Inflammatory macrophage treated with lipopolysaccharide for 4 hours (primary cell): ENCODE measurements around the gene SNX5.

ENCODE experiments used
- DNase-seq: peaks from one replicate; pipeline ENCODE4 v3.0.0-alpha.2; 2020

Gene SNX5

DNA sequence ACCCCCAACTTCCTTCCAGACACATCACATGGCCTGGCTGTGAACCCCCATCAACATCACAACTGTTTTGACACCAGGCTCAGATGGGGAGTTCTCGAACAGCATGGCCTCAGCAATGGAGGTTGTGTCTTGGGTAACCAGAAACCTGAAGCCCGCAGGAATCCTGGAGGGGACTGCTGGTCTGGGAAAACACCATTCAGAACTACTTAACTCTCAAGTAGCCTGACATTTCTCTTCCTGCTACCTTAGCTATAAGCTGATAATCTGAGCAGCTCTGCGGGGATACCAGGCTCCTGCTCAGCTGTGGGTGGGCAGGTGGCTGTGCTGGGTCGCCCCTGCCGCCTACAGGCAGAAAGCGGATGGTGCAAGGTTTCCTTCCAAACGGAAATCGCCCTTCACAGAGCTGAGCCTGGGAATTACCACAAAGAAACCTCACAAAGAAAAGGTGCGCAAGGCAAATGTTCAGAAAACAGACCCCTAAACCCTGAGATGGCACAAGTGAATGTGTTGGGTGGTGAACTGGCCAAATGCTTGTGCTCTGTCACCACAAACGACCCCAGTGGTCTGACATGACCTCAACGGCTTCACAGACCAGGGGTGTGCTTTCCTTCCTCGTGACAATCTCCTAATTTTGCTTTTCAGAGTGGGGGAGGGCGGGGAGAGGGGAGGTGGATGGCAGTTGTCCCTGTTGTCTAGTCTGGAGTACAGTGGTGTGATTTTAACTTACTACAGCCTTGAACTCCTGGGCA lies 29.5 kb downstream of the SNX5 start:
- DNase-seq, result peak; percentile 45

DNA sequence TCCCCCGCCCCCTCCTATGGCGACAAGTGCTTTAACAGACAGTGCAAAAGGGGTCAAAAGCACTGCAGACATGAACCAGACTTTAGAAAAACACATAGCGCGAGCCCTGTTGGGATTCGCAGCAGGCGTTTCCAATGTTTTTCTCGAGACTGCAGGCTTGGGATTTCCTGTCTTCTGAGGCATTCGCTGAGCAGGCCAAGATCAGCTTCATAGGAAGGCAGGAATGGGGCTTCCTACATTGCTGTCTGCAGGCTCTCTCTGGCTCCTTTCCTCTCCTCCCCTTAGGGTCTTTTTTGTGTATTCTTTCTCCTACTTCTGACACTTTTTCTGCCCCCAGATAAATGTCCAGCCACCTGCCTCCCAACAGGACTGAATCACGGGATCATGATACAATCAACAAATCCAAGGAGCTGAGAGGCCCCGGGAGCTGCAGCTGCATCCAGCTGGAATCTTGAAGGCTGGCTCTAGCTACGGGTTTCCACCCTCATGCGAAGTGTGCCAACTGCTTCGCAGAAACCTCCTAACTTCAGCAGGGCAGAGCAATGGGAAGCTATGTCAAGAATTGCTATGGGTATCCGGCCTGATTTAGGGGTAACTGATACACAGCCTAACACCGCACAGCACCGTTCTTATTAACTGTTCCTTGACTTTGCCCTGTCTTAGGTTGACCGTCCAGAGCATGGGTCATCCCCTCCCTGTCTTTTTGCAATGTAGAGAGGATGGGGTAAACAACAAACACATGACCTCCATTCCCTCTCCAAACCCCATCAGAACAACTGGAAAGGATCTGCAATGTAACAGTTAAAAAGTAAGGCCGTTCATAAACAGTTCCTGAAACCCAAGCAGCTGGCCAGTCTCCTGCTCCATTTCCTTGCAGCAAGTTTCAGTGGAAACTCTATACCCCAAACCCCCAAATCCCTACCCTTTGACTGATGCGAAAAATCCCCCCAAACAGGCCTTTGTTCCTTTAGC lies 31.5 kb downstream of the SNX5 start:
- DNase-seq, result no peak

- DNase-seq, result no peak
Measured at GRCh38 chr20:17936286-17936760, 32.3 kb downstream of the SNX5 start.

DNA sequence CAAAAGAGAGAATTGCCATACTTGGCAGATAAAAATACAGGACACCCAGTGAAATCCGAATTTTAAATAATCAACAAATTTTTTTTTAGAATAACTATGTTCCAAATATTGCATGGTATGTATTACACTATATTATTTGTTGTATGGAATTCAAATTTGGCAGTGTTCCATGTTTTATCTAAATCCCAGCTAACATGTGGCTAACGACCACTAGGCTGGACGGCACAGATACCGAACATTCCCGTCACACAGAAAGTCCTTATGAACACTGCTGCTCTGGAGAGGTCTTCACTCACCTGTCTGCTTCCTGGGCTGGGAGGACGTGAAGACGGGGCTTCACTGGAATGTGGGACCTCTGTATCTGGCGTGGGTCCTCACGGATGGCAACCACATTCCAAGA lies 32.8 kb downstream of the SNX5 start:
- no peak for DNase-seq

GRCh38 chr20:17935186-17935585 lies 33.4 kb downstream of the SNX5 start:
- no peak for DNase-seq

- no peak for DNase-seq
Measured at GRCh38 chr20:17934141-17934862, 34.3 kb downstream of the SNX5 start.

DNA sequence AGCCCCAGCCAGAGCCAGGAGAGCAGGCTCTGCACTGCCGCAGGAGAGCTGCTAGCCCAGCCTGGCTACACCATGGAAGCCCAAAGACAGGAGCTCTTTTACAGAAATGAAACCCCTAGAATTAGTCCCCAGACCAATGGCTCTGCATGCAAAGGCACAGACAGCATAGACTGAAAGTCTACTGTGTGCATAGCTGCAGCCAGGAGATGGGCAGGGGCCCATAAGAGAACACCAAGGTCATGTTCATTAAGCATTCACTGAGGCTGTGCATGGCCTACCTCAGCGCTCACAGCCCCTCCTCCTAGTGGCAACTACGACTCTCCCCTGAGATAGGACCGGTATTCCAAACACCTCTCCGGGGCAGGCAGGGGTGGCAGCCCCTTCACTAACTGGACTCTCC lies 34.9 kb downstream of the SNX5 start:
- DNase-seq, result no peak

DNA sequence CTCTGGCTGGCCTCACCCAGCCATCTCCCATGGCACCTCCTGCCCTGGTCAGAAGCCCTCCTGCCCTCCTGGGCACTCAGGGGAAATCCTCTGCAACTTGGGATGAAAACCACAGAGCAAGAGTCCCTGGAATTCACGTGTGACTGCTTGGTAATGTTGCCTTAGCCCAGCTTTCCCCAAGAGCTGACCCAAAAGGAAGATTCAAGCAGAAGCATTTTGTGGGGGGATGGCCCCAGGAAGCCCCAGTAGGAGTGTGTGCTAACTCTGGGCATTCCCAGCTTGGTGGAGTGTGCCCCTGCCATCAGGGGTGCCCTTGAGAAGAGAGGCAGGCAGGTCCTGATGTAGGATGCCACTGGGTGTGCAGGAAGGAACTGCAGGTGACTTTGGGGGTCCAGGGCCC lies 35.5 kb downstream of the SNX5 start:
- no peak for DNase-seq

- DNase-seq, result no peak
Measured at GRCh38 chr20:17932396-17932795, 36.2 kb downstream of the SNX5 start.

GRCh38 chr20:17931513-17931912 lies 37.1 kb downstream of the SNX5 start:
- DNase-seq, result no peak

- DNase-seq, result no peak
Measured at GRCh38 chr20:17928633-17929311, 39.8 kb downstream of the SNX5 start.

- no peak for DNase-seq
Measured at GRCh38 chr20:17928211-17928611, 40.4 kb downstream of the SNX5 start.

GRCh38 chr20:17925940-17926300 lies 42.7 kb downstream of the SNX5 start:
- no peak for DNase-seq

GRCh38 chr20:17925141-17925939 lies 43.3 kb downstream of the SNX5 start:
- no peak for DNase-seq

DNA sequence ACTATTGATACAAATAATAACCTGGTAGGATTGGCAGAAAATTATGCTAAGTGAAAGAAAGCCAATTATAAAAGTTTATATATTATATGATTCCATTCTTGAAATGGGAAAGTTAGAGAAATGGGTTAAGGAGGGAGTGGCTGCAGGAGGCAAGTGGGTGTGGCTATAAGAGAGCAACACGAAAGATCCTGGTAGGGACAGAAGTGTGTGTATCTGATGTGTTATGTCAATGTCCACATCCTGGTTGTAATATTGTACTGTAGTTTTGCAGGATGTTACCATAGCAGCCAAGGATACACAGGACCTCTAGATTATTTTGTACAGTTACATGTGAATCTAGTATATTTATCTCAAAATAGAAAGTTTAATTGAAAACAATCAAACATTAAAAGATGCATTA lies 46.8 kb downstream of the SNX5 start:
- no peak for DNase-seq

GRCh38 chr20:17919149-17919548 lies 49.4 kb downstream of the SNX5 start:
- no peak for DNase-seq

- no peak for DNase-seq
Measured at GRCh38 chr20:17917832-17918618, 50.6 kb downstream of the SNX5 start.

DNA sequence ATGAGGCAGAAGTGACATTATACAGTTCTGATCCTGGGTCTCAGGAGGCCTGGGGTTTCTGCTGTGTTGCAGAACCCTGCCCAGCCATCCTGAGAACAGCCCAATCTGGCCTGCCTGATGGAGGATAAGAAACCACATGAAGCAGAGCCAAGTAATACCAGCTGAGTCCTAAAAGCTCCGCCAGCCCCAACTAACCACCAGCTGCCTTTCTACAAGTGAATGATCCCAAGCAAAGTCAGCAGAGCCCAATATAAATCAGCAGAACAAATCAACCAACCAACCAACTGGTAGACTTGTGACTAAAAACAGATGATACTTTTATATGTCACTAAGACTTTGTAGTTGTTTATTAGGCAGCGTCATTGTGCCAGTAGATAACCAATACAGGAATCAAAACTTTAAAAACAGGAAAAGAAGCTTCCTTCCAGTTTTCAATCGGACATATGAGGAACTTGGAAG lies 52.1 kb downstream of the SNX5 start:
- peak; percentile 78 for DNase-seq

- no peak for DNase-seq
Measured at GRCh38 chr20:17914957-17915356, 53.6 kb downstream of the SNX5 start.

GRCh38 chr20:17912916-17913315 lies 55.7 kb downstream of the SNX5 start:
- no peak for DNase-seq

DNA sequence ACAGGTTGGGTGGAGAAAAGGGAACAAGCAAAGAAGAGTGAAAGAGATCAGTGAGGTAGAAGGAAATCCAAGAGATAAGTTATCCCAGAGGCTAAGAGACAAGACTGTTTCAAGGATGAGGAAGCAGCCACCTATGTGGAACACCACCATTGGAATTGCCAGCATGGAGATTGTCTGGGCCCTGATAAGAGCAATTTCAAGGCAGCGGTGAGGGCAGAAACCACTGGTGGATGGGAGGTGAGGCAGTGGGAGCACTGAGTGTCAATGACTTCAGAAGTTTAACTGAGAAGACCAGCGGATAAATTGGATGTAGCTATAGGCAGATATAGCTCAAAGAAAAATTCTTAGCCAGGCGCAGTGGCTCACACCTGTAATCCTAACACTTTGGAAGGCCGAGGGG lies 56.7 kb downstream of the SNX5 start:
- DNase-seq, result no peak
